Stimulated activated CD8-positive, alpha-beta memory T cell treated with anti-CD3 and anti-CD28 coated beads, Interleukin-2, amount 100 ng/mL, for 48 hours (primary cell): ENCODE data around the gene NCBP3.
A peak's percentile ranks its signal among the peaks of the same experiment; 100 is the strongest.

ENCODE experiments used
- DNase-seq, 2 donors: peaks; one replicate each; pipeline ENCODE4 v3.0.0-alpha.2; 2020; ENCODE audit warnings: low read depth in 2 of 2

The NCBP3 gene

GRCh38 chr17:3755335-3756030, 90.6 kb downstream of the NCBP3 start:
- no peak for DNase-seq

DNA sequence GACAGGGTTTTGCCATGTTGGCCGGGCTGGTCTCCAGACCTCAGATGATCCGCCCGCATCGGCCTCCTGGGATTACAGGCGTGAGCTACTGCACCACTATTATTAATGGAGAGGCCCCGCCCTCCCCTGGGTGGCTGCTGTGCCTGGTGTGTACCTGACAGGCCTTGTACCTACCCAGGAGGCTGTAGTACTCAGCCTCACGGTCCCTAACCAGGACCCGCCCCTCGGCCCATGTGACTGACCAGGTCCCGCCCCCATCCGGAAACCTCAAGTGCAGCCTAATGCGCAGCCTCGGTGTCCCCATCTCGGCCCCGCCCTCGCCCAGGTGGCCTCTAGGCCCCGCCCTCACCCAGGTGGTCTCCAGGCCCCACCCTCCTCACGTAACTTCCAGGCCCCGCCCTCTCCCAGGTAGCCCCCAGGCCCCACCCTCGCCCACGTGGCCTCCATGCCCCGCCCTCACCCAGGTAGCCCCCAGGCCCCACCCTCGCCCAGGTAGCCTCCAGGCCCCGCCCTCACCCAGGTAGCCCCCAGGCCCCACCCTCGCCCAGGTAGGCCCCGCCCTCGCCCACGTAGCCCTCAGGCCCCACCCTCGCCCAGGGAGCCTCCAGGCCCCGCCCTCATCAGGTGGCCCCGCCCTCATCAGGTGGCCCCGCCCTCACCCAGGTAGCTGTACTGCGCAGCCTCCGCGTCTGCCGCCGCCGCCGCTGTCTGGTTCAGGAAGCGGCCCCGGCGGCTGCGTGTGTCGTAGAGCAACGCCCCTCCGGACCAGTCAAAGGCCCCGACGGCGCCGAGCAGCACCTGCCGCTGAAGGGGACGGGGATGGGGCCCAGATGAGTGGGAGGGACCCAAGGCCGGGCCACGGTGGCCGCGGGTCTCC, 91.3 kb downstream of the NCBP3 start:
- DNase-seq, result peak; percentile 43 to 53

DNA sequence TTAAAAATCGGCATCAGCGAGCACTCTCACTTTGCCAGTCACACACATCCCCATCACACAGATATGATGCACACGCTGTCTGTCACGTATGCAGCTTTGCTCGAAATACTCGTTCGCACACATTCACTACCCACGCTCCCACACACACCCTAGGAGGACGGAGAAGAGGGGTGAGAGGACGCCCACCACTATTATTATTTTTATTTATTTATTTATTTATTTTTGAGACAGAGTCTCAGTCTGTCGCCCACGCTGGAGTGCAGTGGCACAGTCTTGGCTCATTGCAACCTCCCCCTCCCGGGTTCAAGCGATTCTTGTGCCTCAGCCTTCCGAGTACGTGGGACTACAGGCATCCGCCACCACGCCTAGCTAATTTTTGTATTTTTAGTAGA, 92.0 kb downstream of the NCBP3 start:
- DNase-seq, result no peak

GRCh38 chr17:3753624-3754023, 92.4 kb downstream of the NCBP3 start:
- no peak for DNase-seq
